ENCODE results near the gene AATK. TPM values are rescaled to one million over a fixed set of nuclear protein-coding genes. Genes with fewer than 3 reads are reported as not detected.

Gene AATK
- total and polyA plus RNA-seq, 2 of the 13 experiments (the other 11 are each of a cell fraction or from before 2014, with no cell fraction given): 2.9 to 8.4 TPM

- TF ChIP-seq STAT6 (CRISPR knock-in tag; IDR thresholded peaks at IDR 0.05; ENCODE audit: borderline replicate concordance) (no peak), ZNF546 (CRISPR knock-in tag; conservative IDR thresholded peaks at IDR 0.05) (no peak), PRDM10 (CRISPR knock-in tag; IDR thresholded peaks at IDR 0.05; ENCODE audit: low read depth) (no peak), MIER3 (CRISPR knock-in tag; IDR thresholded peaks at IDR 0.05; ENCODE audit: borderline replicate concordance) (no peak), POLR2A (IDR thresholded peaks at IDR 0.05; ENCODE audit: insufficient read depth in 1 of 2, low read depth in 2 of 2, low read length in 2 of 2) (no peak), EED (CRISPR knock-in tag; IDR thresholded peaks at IDR 0.05) (no peak)
- TF ChIP-seq, protein P1, sequence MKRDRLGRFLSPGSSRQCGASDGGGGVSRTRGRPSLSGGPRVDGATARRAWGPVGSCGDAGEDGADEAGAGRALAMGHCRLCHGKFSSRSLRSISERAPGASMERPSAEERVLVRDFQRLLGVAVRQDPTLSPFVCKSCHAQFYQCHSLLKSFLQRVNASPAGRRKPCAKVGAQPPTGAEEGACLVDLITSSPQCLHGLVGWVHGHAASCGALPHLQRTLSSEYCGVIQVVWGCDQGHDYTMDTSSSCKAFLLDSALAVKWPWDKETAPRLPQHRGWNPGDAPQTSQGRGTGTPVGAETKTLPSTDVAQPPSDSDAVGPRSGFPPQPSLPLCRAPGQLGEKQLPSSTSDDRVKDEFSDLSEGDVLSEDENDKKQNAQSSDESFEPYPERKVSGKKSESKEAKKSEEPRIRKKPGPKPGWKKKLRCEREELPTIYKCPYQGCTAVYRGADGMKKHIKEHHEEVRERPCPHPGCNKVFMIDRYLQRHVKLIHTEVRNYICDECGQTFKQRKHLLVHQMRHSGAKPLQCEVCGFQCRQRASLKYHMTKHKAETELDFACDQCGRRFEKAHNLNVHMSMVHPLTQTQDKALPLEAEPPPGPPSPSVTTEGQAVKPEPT (CRISPR knock-in tag; IDR thresholded peaks at IDR 0.05; ENCODE audit: low read depth): no peak
- TF ChIP-seq, protein P2, sequence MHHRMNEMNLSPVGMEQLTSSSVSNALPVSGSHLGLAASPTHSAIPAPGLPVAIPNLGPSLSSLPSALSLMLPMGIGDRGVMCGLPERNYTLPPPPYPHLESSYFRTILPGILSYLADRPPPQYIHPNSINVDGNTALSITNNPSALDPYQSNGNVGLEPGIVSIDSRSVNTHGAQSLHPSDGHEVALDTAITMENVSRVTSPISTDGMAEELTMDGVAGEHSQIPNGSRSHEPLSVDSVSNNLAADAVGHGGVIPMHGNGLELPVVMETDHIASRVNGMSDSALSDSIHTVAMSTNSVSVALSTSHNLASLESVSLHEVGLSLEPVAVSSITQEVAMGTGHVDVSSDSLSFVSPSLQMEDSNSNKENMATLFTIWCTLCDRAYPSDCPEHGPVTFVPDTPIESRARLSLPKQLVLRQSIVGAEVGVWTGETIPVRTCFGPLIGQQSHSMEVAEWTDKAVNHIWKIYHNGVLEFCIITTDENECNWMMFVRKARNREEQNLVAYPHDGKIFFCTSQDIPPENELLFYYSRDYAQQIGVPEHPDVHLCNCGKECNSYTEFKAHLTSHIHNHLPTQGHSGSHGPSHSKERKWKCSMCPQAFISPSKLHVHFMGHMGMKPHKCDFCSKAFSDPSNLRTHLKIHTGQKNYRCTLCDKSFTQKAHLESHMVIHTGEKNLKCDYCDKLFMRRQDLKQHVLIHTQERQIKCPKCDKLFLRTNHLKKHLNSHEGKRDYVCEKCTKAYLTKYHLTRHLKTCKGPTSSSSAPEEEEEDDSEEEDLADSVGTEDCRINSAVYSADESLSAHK (CRISPR knock-in tag; IDR thresholded peaks at IDR 0.05; ENCODE audit: borderline replicate concordance): no peak
These were observed 56.1 kb downstream of the AATK start (continued) for GRCh38 chr17:81109957-81110356.

All from HepG2 (cell line).